GM18499 (cell line): Measurements from ENCODE around the gene MAP3K20.
"Not testable (repeated sequence)": the region's sequence is repeated elsewhere in the genome, so short reads cannot be mapped to it uniquely, and the experiment has no call there.

Source experiments
- ATAC-seq: cut with Tn5 transposase; IDR thresholded peaks from one replicate; pipeline ENCODE4 v1.9.1; 2021; ENCODE audit warnings: moderate number of reproducible peaks; ENCODE audit not compliant: insufficient read depth, unreplicated experiment

The MAP3K20 gene

DNA sequence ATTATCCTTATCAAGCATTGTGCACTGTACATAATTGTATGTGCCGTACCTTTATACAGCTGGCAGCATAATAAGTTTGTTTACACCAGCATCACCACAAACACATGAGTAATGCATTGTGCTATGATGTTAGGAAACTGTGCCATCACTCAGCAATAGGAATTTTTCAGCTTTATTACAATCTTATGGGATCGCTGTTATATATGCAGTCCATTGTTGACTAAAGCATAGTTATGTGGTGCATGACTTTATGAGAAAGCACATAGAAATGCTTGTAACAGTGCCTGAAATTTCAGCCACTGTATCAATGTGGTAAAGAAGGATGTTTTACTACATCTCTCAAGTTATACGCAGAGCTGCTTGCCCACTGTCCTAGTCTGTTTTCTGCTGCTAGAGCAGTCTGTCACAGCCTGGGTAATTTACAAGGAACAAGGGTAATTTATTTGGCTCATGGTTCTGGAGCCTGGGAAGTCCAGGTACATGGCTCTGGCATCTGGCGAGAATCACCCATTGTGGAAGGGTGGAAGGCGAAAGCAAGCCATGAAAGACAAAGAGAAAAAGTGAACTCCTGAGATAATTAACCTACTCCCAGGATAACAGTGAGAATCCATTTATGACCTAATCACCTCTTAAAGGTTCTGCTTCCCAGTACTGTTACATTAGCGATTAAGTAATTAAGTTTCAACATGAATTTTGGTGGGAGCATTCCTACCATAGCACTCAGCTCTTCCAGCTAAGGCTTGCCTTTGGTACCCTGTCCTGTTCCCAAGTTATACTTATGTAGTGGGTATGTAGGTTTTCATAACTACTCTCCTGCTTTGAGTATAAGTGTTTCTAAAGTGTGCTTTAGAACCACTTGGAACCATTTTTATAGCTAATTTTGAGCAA lies 4.6 kb downstream of the MAP3K20 start:
- no peak for ATAC-seq

GRCh38 chr2:173086518-173087213 lies 11.0 kb downstream of the MAP3K20 start:
- ATAC-seq, result no peak

DNA sequence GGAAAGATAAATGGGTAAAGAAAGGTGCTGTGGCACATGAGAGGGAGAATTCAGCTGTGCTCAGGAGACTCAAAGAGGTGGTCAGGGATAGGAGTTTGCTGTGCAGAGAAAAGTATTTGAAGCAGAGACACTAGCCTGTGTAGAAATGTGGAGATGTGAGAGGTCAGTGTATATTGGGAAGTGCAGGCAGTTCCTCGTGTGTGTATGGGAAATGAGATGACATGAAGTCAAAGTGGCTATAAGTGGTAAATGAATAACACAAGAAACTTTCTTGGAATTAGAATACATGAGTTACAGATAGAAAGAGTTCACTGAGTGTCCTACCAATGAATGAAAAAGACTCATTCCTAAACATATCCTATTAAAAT lies 11.6 kb downstream of the MAP3K20 start:
- ATAC-seq, result no peak

- no peak for ATAC-seq
Observed at GRCh38 chr2:173087793-173088496, 12.3 kb downstream of the MAP3K20 start.

GRCh38 chr2:173090276-173090877 lies 14.7 kb downstream of the MAP3K20 start:
- no peak for ATAC-seq

DNA sequence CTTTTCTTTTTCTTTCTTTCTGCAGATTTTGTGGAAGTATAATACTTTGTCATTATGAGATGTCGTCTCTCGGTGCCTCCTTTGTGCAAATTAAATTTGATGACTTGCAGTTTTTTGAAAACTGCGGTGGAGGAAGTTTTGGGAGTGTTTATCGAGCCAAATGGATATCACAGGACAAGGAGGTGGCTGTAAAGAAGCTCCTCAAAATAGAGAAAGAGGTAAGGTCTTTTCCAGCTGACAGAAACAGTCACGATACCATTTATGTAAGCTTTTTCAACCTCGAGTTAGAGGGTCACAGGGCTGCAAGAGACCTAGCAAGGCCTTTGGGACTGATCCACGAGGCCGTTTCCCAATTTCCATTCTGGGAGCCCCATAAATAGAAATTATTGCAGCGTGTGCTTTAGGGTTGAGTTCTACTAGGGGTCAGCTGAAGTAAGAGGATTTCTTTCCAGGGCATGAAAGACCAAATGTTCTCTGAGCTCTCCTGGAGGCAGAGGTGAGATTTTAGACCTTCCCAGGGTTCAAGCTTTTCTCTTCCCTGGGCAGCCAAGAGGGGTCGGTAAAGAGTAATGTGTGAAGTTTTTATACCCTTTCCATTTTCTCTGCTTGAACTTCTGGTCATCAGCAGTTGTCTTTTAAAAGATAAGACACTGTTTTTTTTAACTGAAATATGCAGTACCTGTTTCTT lies 15.5 kb downstream of the MAP3K20 start:
- no peak for ATAC-seq

DNA sequence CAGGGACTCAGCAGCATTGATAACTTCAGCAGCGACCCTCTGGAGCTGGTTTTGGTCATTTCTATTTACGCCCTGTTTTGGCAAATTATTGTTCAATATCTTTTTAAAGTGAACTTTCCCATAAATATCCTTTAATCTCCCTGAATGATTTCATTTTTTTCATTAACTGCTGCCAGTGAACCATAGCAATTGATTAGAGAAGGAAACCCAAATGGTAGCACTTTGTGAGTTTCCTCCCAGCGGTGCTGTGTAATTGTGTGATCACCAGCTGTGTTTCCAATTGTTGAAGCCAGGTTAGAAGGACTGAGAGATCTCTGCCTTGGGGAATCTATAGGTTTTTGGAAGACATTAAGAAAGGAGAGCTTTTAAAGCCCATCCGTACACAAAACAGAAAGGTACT lies 16.3 kb downstream of the MAP3K20 start:
- no peak for ATAC-seq

- no peak for ATAC-seq
Observed at GRCh38 chr2:173092844-173093402, 17.3 kb downstream of the MAP3K20 start.

GRCh38 chr2:173093617-173094016 lies 18.0 kb downstream of the MAP3K20 start:
- not testable (repeated sequence) for ATAC-seq

DNA sequence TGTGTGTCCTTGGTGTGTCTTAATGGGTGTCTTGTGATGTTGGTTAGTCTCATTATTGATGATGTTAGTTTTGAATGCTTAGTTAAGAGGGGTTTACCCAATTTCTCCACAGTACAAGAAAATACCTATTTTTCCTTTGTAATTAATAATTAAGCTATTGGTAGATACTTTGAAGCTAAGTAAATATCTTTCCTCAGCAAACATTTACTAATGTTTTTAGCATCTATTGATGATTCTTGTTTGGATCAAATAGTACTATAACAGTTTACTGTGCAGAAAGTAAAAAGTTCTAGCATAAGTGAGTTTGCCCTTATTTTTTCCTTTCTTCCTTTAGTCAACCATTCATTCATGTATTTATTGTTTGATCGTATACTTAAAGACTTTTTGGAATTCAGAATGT lies 19.1 kb downstream of the MAP3K20 start:
- ATAC-seq, result no peak

- no peak for ATAC-seq
Observed at GRCh38 chr2:173095356-173095755, 19.7 kb downstream of the MAP3K20 start.

GRCh38 chr2:173099271-173099670 lies 23.6 kb downstream of the MAP3K20 start:
- ATAC-seq, result no peak

GRCh38 chr2:173099804-173100203 lies 24.2 kb downstream of the MAP3K20 start:
- ATAC-seq, result no peak

GRCh38 chr2:173101687-173102086 lies 26.0 kb downstream of the MAP3K20 start:
- ATAC-seq, result no peak

DNA sequence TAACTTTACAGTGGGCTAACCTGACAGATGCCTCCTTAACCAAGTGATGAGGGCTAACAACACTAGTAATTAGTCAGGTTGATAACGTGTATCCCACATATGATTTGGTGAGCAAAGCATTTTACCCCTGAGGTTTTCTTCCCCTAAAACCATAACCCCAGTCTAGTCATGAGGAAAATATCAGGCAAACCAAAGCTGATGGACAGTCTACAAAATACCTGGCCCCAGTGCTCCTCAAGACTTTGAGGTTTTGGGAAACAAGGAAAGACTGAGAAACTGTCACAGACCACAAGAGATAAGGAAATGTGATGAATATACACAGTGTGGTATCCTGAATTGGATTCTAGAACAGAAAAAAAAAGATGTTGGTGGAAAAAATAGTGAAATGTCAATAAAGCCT lies 28.5 kb downstream of the MAP3K20 start:
- no peak for ATAC-seq

GRCh38 chr2:173106959-173107628 lies 31.4 kb downstream of the MAP3K20 start:
- ATAC-seq, result no peak

DNA sequence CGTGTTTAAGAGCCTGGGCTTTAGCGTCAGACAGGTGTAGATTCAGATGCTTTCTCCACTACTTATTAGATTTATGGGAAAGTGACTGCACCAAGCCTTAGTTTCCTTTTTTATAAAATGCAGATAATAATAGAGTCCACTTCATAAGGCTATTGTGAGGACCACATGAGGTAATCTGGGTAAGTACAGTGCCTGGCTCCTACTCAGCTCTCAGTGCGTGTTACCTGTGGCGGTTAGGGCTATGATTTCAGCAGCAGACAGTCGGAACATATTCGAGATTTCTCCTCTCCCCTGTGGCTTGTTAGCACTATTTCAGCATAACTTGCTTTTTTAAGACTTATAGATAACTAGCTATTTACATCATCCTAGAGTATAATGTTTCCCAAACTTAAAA lies 32.0 kb downstream of the MAP3K20 start:
- ATAC-seq, result no peak

DNA sequence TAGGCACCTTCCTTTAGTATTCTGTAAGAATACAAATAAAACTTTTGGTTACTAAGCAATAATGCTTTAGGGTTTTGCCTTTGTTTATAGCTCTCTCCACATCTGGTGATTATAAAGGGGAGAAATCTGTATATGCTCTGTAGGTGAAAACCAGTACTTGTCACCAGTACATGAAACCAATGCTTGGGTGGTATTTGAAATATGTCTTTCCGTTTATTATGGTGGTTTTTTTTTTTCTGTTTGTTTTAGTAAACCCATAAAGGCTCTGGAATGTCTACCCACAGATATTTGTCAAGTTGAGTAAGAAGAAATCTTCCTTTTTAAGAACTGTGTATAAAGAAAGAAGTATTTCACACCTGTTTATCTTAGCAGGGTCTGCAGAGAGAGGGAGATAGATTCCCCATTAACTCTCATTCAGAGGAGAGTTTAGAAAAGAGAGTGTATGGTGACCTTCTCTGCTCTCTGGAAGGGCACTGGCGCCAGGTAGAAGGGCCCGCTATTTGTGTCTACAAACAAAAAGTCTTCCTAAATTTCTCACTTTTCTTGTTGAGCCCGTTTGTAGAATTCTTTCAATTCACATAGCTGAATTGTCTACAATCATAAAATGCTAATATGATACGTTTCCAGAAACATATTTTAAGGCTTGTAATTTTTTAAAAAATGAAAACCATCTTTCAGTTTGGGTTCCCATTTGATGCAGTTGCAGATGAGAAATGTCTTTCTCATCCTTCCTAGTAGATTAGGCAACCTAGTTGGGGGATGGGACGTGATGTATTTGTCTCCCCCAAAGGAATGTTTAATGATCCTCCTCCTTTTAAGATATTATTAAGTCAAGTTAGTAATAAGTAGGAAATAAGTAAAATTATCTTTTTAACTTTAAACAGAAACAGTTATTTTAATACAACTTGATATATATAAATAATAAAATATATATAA lies 33.9 kb downstream of the MAP3K20 start:
- no peak for ATAC-seq
